SJSA1 (cell line): ENCODE measurements around the gene PCGF3. TPM values are rescaled to one million over a fixed set of nuclear protein-coding genes. Genes with fewer than 3 reads are reported as not detected.
"Not testable (repeated sequence)": the region's sequence is repeated elsewhere in the genome, so short reads cannot be mapped to it uniquely, and the experiment has no call there.

ENCODE experiments used
- DNase-seq, 2 experiments: peaks; one replicate each; pipeline ENCODE4 v3.0.0-alpha.2; 2015 to 2020; ENCODE audit warnings: low spot score in 2 of 2, low read depth in 1 of 2
- H3K27ac ChIP-seq: fragments of 250-450 bp; sonication (Bioruptor Pico); 2 replicates; pipeline ENCODE4 v1.5.1; 2020; ENCODE audit warnings: mild to moderate bottlenecking, moderate library complexity
- H3K27me3 ChIP-seq: fragments of 250-450 bp; sonication (Bioruptor Pico); replicated peaks from 2 replicates; pipeline ENCODE4 v1.5.1; 2020; ENCODE audit warnings: mild to moderate bottlenecking, moderate library complexity
- H3K36me3 ChIP-seq: fragments of 250-450 bp; sonication (Bioruptor Pico); 2 replicates; pipeline ENCODE4 v1.5.1; 2020; ENCODE audit warnings: mild to moderate bottlenecking
- H3K4me1 ChIP-seq: fragments of 250-450 bp; sonication (Bioruptor Pico); replicated peaks from 2 replicates; pipeline ENCODE4 v1.6.1; 2021; ENCODE audit warnings: mild to moderate bottlenecking
- H3K4me3 ChIP-seq: fragments of 250-450 bp; sonication (Bioruptor Pico); 2 replicates; pipeline ENCODE4 v1.5.1; 2020; ENCODE audit warnings: mild to moderate bottlenecking
- H3K9me3 ChIP-seq: fragments of 250-450 bp; sonication (Bioruptor Pico); replicated peaks from 2 replicates; pipeline ENCODE4 v1.5.1; 2020; ENCODE audit warnings: mild to moderate bottlenecking
- total RNA-seq: library from RNA; depleted of rRNA; stranded (reverse); fragments of >200 nt; shearing (Covaris generic); gene quantifications from 2 replicates; pipeline ENCODE4 v1.2.3, GENCODE V29; 2014

The PCGF3 gene
- total RNA-seq, 1 experiment from 2014 or later, result 24.8 TPM

DNA sequence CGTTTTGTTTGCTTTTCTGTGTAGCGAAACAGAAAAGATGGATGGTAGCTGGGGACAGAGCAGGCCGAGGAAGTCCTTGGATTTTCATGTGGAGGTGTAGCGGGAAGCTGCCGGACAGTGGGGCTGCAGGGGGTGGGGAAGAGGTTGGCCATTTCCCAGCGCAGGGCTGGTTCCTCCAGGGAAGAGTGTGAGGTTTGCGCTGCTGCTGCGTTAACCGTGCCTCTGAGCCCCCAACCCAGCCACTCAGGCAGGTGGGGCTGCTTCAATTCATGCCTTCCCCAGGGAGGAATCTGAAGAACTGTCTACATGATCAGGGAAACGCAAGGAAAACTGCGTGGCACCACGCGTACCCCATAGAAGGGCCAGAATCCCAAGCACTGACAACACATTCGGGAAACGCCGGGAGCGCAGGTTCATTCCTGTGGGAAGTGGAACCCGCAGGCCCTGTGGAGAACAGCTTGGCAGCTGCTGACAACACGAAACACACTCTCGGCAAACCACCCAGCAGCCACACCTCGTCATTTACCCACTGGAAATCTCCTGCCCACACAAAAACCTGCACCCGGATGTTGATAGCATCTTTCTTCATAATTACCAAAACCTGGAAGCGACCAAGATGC is 57.7 kb downstream of the PCGF3 start:
- DNase-seq, result no peak
- no peaks in the 10 kb centered on the region for H3K4me1 ChIP-seq
- H3K36me3 ChIP-seq, result peaks cover 30% of the 10 kb centered on the region; the same call in 1 of the 2 replicates
- H3K27ac ChIP-seq, result no peak overlapping the region
- H3K9me3 ChIP-seq, result no peaks in the 10 kb centered on the region
- no peak overlapping the region for H3K4me3 ChIP-seq
- no peaks in the 10 kb centered on the region for H3K27me3 ChIP-seq

DNA sequence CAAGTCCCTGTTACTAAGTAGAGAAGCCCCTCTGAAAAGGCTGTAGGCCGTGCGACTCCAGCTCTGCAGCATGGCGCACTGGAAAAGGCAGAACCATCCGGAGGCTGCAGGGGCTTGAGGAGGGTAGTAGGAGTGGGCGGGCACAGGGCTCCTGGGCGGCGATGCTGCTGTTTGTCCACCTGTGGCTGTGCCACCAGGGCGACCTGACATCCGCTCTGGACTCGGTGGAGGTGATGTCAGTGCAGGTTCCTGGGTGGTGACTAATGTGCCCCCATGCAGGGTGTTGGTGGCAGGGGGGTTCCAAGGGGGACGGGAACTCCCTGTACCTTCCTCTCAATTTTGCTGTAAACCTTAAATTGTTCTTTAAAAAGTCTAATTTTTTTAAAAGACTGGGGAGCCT is 58.3 kb downstream of the PCGF3 start:
- peaks cover 31% of the 10 kb centered on the region for H3K36me3 ChIP-seq
- no peaks in the 10 kb centered on the region for H3K27me3 ChIP-seq
- no peak overlapping the region for H3K27ac ChIP-seq
- H3K9me3 ChIP-seq, result no peaks in the 10 kb centered on the region
- H3K4me3 ChIP-seq, result no peak overlapping the region
- no peak for DNase-seq
- H3K4me1 ChIP-seq, result no peaks in the 10 kb centered on the region

DNA sequence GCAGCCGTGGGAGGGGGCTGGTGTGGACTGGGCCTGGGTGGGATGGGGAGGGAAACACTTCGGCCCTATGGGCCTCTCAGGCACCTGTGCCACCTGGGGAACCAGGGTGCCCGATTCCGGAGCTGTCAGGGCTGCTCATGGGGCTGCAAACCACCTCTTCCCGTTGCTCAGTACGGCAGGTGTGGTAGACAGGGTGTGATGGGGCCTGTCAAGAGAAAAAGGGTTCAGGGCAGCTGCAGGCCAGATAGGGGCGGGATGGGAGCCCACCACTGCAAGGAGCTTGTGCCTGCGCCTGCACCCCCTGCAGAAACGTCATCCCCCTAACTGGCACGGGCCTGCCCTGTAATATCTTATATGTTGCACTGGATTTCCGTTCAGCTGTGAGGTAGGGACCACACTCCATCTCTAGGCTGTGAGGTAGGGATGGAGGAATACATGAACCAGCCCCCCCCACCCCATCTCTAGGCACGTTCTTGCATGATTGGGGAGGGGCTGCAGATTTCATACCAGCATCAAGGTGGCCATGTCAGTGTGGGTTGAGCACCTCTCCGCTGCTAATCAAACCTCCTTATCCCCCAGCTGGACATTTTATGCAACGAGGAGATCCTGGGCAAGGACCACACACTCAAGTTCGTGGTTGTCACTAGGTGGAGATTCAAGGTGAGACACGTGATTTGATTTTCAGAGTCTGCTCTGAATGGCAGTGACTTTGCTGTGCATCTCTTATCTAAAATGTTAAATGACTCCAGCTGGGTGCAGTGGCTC is 59.0 kb downstream of the PCGF3 start:
- no peaks in the 10 kb centered on the region for H3K4me1 ChIP-seq
- H3K27me3 ChIP-seq, result no peaks in the 10 kb centered on the region
- no peak overlapping the region for H3K4me3 ChIP-seq
- no peak for DNase-seq
- no peaks in the 10 kb centered on the region for H3K9me3 ChIP-seq
- H3K36me3 ChIP-seq, result peaks cover 38% of the 10 kb centered on the region
- H3K27ac ChIP-seq, result no peak overlapping the region

DNA sequence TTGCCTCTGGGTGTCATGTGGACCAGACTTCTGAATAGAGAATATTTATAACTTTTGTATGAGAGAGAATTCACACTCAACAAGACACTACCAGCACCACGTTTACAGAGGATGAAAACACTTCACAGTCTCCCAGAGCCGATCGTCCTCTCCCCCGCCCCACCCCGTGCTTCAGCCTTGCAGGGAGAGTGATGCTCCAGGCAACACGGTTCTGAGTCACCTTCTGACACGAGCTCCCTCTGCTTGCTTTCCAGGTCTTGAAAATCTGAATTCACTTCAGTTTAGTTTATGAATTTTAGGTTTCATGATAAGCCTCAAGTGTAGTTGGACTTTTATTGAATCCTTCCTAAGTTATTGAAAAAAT is 60.5 kb downstream of the PCGF3 start:
- Histone ChIP-seq H3K27ac (no peak overlapping the region), H3K4me1 (no peaks in the 10 kb centered on the region), H3K9me3 (no peaks in the 10 kb centered on the region), H3K27me3 (no peaks in the 10 kb centered on the region), H3K4me3 (no peak overlapping the region), H3K36me3 (peaks cover 40% of the 10 kb centered on the region)
- no peak for DNase-seq

DNA sequence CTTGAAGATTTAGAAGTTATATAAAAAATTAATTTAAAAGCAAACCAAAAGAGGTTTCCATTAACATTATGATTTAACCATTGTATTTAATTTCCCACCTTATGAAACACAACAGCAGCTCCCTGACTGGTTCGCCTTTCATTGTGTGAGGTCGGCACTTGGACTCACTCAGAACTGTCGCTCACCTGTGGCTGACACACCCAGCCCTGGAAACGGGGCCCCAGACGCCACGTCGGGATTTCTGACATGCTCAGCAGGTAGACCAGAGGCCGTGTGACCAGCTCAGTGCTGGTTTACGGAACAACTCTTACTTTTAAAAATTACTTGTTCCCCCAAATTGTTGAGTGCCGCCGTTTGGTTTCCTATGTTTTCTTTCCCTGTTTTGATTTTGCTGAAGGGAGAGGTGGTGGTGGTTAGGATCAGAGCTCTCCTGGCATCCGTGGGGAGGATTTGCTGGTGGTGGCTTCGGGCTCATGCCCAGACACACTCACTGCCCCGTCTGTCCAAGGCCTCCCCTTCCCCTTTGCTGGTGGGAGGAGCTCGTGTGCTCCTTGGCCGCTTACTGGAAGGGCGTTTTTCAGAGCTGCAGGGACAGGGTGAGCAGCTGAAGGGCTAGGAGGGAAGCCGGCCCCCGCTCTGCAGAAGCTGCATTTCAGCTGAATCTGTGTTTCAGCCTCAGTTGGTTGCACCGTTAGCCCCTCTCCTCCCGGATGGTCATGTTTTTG is 61.1 kb downstream of the PCGF3 start:
- Histone ChIP-seq H3K36me3 (peaks cover 35% of the 10 kb centered on the region), H3K27ac (no peak overlapping the region), H3K27me3 (no peaks in the 10 kb centered on the region), H3K4me3 (no peak overlapping the region), H3K9me3 (no peaks in the 10 kb centered on the region), H3K4me1 (no peaks in the 10 kb centered on the region)
- DNase-seq, result no peak

DNA sequence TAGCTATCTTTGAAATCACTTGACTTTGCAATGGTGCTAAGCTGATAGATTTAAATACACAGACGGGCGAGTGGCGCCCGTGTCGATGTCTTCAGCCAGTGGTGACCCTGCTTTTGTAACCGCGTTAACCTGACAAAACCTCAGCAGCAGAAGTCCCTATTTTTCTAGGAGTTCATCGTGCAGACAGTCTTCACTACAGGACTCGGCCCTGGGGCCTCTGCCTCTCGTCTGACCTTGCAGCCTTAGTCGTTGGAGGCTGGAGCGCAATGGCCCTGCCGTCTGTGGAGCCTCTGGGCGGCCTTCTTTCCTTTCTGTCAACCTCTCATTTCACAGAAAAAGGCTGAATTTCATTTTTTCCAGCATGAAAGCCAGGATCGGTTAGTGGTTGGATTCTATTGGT is 62.4 kb downstream of the PCGF3 start:
- Histone ChIP-seq H3K4me3 (no peak overlapping the region), H3K27me3 (no peaks in the 10 kb centered on the region), H3K27ac (no peak overlapping the region), H3K4me1 (no peaks in the 10 kb centered on the region), H3K9me3 (no peaks in the 10 kb centered on the region), H3K36me3 (peaks cover 35% of the 10 kb centered on the region)
- DNase-seq, result no peak

DNA sequence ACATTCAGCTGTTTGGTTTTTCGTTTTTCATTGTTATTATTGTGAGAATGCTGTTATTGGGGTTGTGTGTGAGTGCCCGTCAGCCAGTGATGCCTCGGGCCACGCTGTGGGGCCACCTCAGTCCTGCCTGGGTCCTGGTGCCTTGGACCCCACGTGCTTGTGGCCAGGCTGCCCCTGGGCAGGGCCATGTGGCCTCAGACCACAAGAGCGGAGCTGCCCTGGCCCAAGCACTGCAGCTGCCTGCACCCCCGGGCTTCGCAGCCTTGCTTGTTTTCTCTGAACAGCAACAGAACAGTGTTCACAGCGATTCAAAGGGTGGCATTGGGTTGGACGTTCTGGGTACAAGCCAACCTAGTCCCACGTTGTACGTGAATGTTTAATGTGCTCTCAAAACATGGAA is 63.4 kb downstream of the PCGF3 start:
- H3K27ac ChIP-seq, result no peak overlapping the region
- H3K4me1 ChIP-seq, result no peaks in the 10 kb centered on the region
- H3K36me3 ChIP-seq, result peaks cover 35% of the 10 kb centered on the region
- no peak for DNase-seq
- no peaks in the 10 kb centered on the region for H3K9me3 ChIP-seq
- no peak overlapping the region for H3K4me3 ChIP-seq
- no peaks in the 10 kb centered on the region for H3K27me3 ChIP-seq

DNA sequence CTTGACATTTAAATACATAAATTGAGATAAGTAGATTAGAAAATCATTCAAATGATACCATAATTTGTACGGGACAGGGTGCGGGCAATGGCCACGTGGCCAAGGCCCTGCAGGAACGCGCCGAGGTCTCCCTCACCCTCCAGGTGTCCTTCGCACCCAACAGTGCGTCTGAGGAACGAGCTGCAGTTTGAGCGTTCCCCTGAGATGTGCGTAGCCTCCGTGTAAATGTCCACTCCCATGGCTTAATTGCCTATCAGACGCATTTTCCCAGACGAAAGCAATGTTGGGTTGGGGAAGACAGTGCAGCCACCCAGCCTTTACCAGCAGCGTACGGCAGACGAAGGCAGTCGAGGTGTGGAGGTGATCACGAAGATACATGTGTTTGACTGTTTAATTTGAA is 63.9 kb downstream of the PCGF3 start:
- Histone ChIP-seq H3K4me3 (no peak overlapping the region), H3K36me3 (peaks cover 35% of the 10 kb centered on the region), H3K27ac (no peak overlapping the region), H3K4me1 (no peaks in the 10 kb centered on the region), H3K27me3 (no peaks in the 10 kb centered on the region), H3K9me3 (no peaks in the 10 kb centered on the region)
- DNase-seq, result no peak

DNA sequence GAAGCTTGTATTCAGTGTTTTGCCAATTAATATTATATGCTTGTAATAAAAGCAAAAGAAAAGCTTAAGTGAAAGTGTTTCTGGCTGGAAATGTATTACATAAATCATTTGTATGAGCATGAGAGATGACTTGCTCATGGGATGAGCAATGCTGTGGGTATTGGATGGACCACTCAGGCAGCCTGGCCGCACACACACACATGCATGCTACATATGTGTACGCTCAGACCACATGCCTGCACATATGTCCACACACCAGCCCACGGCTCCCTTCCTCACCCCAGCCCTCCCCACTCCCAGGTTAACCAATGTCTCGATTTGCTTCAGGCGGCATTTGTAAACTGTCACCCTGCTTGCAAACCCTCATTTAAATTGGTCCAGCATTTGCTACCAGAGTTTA is 64.4 kb downstream of the PCGF3 start:
- H3K36me3 ChIP-seq, result peaks cover 35% of the 10 kb centered on the region
- no peak overlapping the region for H3K27ac ChIP-seq
- H3K4me3 ChIP-seq, result no peak overlapping the region
- DNase-seq, result no peak
- H3K4me1 ChIP-seq, result no peaks in the 10 kb centered on the region
- no peaks in the 10 kb centered on the region for H3K27me3 ChIP-seq
- no peaks in the 10 kb centered on the region for H3K9me3 ChIP-seq

DNA sequence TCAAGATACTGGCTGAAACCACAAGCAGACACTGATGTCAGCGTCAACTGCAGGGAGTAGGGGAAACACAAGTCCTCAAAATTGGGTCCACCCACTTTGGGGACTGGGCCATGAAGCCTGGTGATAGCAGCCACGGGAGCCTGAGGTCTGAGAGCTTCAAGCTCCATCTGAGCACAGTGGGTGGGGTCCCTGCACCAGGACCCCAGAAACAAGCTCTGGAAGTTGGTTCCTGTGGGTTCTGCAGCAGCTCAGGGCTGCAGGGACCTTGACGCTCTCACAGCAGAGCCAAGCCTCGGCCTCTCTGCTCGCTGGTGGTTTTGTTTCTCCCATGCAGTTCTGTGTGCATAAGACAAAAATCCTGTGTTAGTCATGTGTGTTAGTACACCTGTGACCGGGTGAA is 65.8 kb downstream of the PCGF3 start:
- no peaks in the 10 kb centered on the region for H3K27me3 ChIP-seq
- H3K36me3 ChIP-seq, result peaks cover 31% of the 10 kb centered on the region
- no peaks in the 10 kb centered on the region for H3K4me1 ChIP-seq
- no peak for DNase-seq
- H3K4me3 ChIP-seq, result no peak overlapping the region
- no peaks in the 10 kb centered on the region for H3K9me3 ChIP-seq
- no peak overlapping the region for H3K27ac ChIP-seq

DNA sequence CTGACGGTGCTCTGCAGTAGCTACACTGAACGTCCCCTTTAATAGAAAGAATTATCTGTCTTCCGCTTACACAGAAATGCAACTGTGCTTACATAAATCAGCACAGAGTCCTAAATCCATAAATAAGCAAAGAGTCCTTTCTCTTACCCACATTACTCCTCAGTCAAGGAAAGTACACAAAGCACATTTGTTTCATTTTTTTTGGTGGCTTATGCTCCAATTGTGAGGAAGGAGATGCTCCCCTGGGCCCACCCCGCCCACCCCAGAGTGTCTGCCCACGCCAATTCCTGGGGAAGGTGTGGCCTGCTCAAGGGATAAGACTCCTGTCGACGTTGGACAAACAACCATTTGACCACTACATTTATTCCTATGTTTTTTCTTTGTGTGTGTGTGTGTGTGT is 66.5 kb downstream of the PCGF3 start:
- H3K4me1 ChIP-seq, result no peaks in the 10 kb centered on the region
- H3K27ac ChIP-seq, result no peak overlapping the region
- peaks cover 29% of the 10 kb centered on the region for H3K36me3 ChIP-seq
- no peaks in the 10 kb centered on the region for H3K27me3 ChIP-seq
- no peaks in the 10 kb centered on the region for H3K9me3 ChIP-seq
- no peak overlapping the region for H3K4me3 ChIP-seq
- no peak for DNase-seq

DNA sequence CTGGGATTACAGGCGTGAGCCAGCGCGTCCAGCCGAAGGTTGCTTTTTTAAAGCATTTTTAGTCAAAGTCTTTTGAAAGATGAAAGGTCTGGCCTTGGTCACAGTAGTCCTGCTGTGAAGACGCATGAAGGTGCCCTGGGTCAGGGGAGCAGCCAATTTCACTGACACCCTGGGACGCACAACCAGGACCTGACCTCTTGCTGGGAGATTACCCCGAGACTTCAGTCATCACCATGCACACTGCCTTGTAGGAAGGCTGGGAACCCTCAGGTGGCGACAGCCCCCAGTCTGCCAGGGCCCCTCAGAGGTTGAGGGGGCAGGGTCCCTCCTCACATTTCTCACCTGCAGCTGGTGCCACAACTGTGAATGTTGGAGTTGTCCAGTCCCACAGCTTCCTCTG is 67.1 kb downstream of the PCGF3 start:
- Histone ChIP-seq H3K27ac (no peak overlapping the region), H3K27me3 (no peaks in the 10 kb centered on the region), H3K4me1 (no peaks in the 10 kb centered on the region), H3K9me3 (no peaks in the 10 kb centered on the region), H3K36me3 (peaks cover 30% of the 10 kb centered on the region), H3K4me3 (no peak overlapping the region)
- DNase-seq, result no peak

DNA sequence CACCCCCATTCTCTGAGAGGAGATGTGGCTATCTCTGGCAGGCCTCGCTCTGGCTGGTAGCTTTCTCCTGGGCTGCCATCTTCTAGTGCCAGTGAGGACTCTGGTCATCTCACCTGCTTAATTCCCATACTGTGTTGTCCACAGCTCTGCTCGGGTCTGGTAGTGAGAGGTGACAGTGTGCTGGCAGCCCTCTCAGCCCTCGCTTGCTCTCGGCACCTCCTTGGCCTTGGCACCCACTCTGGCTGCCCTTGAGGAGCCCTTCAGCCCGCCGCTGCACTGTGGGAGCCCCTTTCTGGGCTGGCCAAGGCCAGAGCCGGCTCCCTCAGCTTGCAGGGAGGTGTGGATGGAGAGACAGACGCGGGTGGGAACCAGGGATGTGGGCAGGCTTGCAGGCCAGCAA is 67.6 kb downstream of the PCGF3 start:
- Histone ChIP-seq H3K36me3 (peaks cover 33% of the 10 kb centered on the region), H3K4me1 (no peaks in the 10 kb centered on the region), H3K27me3 (no peaks in the 10 kb centered on the region), H3K9me3 (no peaks in the 10 kb centered on the region), H3K27ac (no peak overlapping the region), H3K4me3 (no peak overlapping the region)
- no peak for DNase-seq

DNA sequence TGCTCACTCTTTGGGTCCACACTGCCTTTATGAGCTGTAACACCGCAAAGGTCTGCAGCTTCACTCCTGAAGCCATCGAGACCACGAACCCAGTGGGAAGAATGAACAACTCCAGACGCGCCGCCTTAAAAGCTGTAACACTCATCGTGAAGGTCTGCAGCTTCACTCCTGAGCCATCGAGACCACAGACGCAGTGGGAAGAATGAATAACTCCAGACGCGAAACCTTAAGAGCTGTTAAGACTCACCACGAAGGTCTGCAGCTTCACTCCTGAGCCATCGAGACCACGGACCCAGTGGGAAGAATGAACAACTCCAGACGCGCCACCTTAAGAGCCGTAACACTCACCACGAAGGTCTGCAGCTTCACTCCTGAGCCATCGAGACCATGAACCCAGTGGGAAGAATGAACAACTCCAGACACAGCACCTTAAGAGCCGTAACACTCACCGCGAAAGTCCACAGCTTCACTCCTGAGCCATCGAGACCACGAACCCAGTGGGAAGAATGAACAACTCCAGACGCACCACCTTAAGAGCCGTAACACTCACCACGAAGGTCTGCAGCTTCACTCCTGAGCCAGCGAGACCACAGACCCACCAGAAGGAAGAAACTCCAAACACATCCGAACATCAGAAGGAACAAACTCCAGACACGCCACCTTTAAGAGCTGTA is 68.9 kb downstream of the PCGF3 start:
- not testable (repeated sequence) for H3K27ac ChIP-seq, H3K4me3 ChIP-seq, H3K9me3 ChIP-seq, H3K27me3 ChIP-seq, DNase-seq, H3K4me1 ChIP-seq
- peaks cover 29% of the 10 kb centered on the region for H3K36me3 ChIP-seq
